Liver (tissue), 9 donors: Measurements from ENCODE around the gene ATP5F1D. TPM values are rescaled to one million over a fixed set of nuclear protein-coding genes. Genes with fewer than 3 reads are reported as not detected.

ENCODE experiments used
- DNase-seq: peaks from one replicate; pipeline ENCODE4 v3.0.0-alpha.2; 2017; ENCODE audit warnings: low spot score
- H3K27ac ChIP-seq, 2 donors: one replicate each; pipeline ENCODE4 v1.7.0; 2013; ENCODE audit warnings: inconsistent platforms in 2 of 2, low read length in 2 of 2, control low read depth in 1 of 2, low read depth in 1 of 2, mild to moderate bottlenecking in 1 of 2
- H3K27me3 ChIP-seq, 4 donors: one replicate each; pipeline versions ENCODE4 v1.6.1 to v1.7.0; 2013; ENCODE audit warnings: low read length in 3 of 4, inconsistent platforms in 1 of 4, mild to moderate bottlenecking in 1 of 4, moderate library complexity in 1 of 4; ENCODE audit not compliant: control insufficient read depth in 4 of 4, insufficient read depth in 4 of 4
- H3K36me3 ChIP-seq, 4 donors: one replicate each; pipeline versions ENCODE4 v1.6.1 to v1.7.0; 2013; ENCODE audit warnings: low read length in 3 of 4, mild to moderate bottlenecking in 3 of 4, low read depth in 1 of 4, moderate library complexity in 1 of 4; ENCODE audit not compliant: control insufficient read depth in 4 of 4, insufficient read depth in 3 of 4
- H3K4me1 ChIP-seq, 4 donors: one replicate each; pipeline versions ENCODE4 v1.6.1 to v1.7.0; 2013; ENCODE audit warnings: low read length in 3 of 4, mild to moderate bottlenecking in 3 of 4, moderate library complexity in 1 of 4; ENCODE audit not compliant: control insufficient read depth in 4 of 4, insufficient read depth in 4 of 4
- H3K4me3 ChIP-seq, 3 donors: one replicate each; pipeline versions ENCODE4 v1.6.1 to v1.7.0; 2013; ENCODE audit warnings: low read length in 3 of 3, control low read depth in 1 of 3, low read depth in 1 of 3, mild to moderate bottlenecking in 1 of 3
- H3K9ac ChIP-seq, 2 donors: one replicate each; pipeline ENCODE4 v1.7.0; 2013; ENCODE audit warnings: low read length in 2 of 2, mild to moderate bottlenecking in 2 of 2, moderate library complexity in 2 of 2, control low read depth in 1 of 2, low read depth in 1 of 2
- H3K9me3 ChIP-seq, 4 donors: one replicate each; pipeline versions ENCODE4 v1.6.1 to v1.7.0; 2013; ENCODE audit warnings: low read length in 3 of 4; ENCODE audit not compliant: control insufficient read depth in 4 of 4
- EGR1 ChIP-seq, 2 donors: IDR thresholded peaks; 2 replicates each; pipeline ENCODE4 v1.6.1; 2016 to 2018; ENCODE audit warnings: antibody characterized with exemption in 2 of 2, low read depth in 2 of 2
- FOXA1 ChIP-seq: IDR thresholded peaks from 2 replicates; pipeline ENCODE4 v1.6.1; 2016; ENCODE audit warnings: antibody characterized with exemption
- FOXA2 ChIP-seq: IDR thresholded peaks from 2 replicates; pipeline ENCODE4 v1.6.1; 2016; ENCODE audit warnings: antibody characterized with exemption
- GABPA ChIP-seq, 2 donors: IDR thresholded peaks in 1 of 2; conservative IDR thresholded peaks in 1 of 2; 2 replicates each; pipeline ENCODE4 v1.6.1; 2016; ENCODE audit warnings: antibody characterized with exemption in 2 of 2, mild to moderate bottlenecking in 1 of 2, moderate library complexity in 1 of 2
- HNF4A ChIP-seq, 2 donors: conservative IDR thresholded peaks; 2 replicates each; pipeline ENCODE4 v1.6.1; 2016; ENCODE audit warnings: antibody characterized with exemption in 2 of 2, mild to moderate bottlenecking in 2 of 2
- HNF4G ChIP-seq: IDR thresholded peaks from 2 replicates; pipeline ENCODE4 v1.6.1; 2016; ENCODE audit warnings: antibody characterized with exemption
- JUND ChIP-seq, 2 donors: IDR thresholded peaks; 2 replicates each; pipeline ENCODE4 v1.6.1; 2016; ENCODE audit warnings: antibody characterized with exemption in 2 of 2
- MAX ChIP-seq: IDR thresholded peaks from 2 replicates; pipeline ENCODE4 v1.6.1; 2016; ENCODE audit warnings: antibody characterized with exemption
- NR2F2 ChIP-seq: IDR thresholded peaks from 2 replicates; pipeline ENCODE4 v1.6.1; 2016; ENCODE audit warnings: antibody characterized with exemption
- RAD21 ChIP-seq, 2 donors: IDR thresholded peaks; 2 replicates each; pipeline ENCODE4 v1.6.1; 2016; ENCODE audit warnings: antibody characterized with exemption in 2 of 2, mild to moderate bottlenecking in 2 of 2
- RXRA ChIP-seq, 2 donors: IDR thresholded peaks; 2 replicates each; pipeline ENCODE4 v1.6.1; 2017 to 2018; ENCODE audit warnings: antibody characterized with exemption in 2 of 2, mild to moderate bottlenecking in 1 of 2
- SP1 ChIP-seq: IDR thresholded peaks from 2 replicates; pipeline ENCODE4 v1.6.1; 2018; ENCODE audit warnings: antibody characterized with exemption, mild to moderate bottlenecking
- TAF1 ChIP-seq: conservative IDR thresholded peaks from 2 replicates; pipeline ENCODE4 v1.6.1; 2016; ENCODE audit warnings: antibody characterized with exemption, mild to moderate bottlenecking
- YY1 ChIP-seq: IDR thresholded peaks from 2 replicates; pipeline ENCODE4 v1.6.1; 2016; ENCODE audit warnings: antibody characterized with exemption, mild to moderate bottlenecking
- ZBTB33 ChIP-seq: IDR thresholded peaks from 2 replicates; pipeline ENCODE4 v1.6.1; 2016; ENCODE audit warnings: antibody characterized with exemption
- WGBS: extraction: QIAGEN DNeasy Blood & Tissue Kit; methylation state at CpG from one replicate; pipeline ENCODE4 v1.1.7; 2013; 5-methylcytosine and 5-hydroxymethylcytosine counted together
- polyA plus RNA-seq, 2 donors: library from polyadenylated mRNA; stranded (reverse) in 1 of 2; unstranded in 1 of 2; fragments of 200-250 nt in 1 of 2; fragments of >200 nt in 1 of 2; fragmentation: Nextera tagmentation in 1 of 2; extraction: Ambion mirVana in 1 of 2; gene quantifications; one replicate each; pipeline versions ENCODE4 v1.2.1 to v1.2.3, GENCODE V29; 2013 to 2015
- total RNA-seq, 2 donors: library from RNA; depleted of rRNA; stranded (reverse); fragments of >200 nt; gene quantifications; one replicate each; pipeline ENCODE4 v1.2.3, GENCODE V29; 2014
- TF ChIP-seq, protein P1 (sequence below): IDR thresholded peaks from 2 replicates; pipeline ENCODE4 v1.6.1; 2016; ENCODE audit warnings: antibody characterized with exemption, mild to moderate bottlenecking
- TF ChIP-seq, protein P2 (sequence below): fragments of 150-350 bp; IDR thresholded peaks from 2 replicates; pipeline ENCODE4 v1.5.1; 2017; ENCODE audit warnings: improper control_type of control experiment, low read depth, low read length; ENCODE audit not compliant: missing input control
- TF ChIP-seq, protein P3 (sequence below): IDR thresholded peaks from 2 replicates; pipeline ENCODE4 v1.6.1; 2016; ENCODE audit warnings: antibody characterized with exemption
- donor health status: healthy.
- donor health status: healthy.
- donor health status: healthy.
- donor health status: healthy.
- donor health status: healthy.

The ATP5F1D gene
- total and polyA plus RNA-seq, 4 donors: 20.2 to 315 (median 145) TPM

- TF ChIP-seq, protein P1, sequence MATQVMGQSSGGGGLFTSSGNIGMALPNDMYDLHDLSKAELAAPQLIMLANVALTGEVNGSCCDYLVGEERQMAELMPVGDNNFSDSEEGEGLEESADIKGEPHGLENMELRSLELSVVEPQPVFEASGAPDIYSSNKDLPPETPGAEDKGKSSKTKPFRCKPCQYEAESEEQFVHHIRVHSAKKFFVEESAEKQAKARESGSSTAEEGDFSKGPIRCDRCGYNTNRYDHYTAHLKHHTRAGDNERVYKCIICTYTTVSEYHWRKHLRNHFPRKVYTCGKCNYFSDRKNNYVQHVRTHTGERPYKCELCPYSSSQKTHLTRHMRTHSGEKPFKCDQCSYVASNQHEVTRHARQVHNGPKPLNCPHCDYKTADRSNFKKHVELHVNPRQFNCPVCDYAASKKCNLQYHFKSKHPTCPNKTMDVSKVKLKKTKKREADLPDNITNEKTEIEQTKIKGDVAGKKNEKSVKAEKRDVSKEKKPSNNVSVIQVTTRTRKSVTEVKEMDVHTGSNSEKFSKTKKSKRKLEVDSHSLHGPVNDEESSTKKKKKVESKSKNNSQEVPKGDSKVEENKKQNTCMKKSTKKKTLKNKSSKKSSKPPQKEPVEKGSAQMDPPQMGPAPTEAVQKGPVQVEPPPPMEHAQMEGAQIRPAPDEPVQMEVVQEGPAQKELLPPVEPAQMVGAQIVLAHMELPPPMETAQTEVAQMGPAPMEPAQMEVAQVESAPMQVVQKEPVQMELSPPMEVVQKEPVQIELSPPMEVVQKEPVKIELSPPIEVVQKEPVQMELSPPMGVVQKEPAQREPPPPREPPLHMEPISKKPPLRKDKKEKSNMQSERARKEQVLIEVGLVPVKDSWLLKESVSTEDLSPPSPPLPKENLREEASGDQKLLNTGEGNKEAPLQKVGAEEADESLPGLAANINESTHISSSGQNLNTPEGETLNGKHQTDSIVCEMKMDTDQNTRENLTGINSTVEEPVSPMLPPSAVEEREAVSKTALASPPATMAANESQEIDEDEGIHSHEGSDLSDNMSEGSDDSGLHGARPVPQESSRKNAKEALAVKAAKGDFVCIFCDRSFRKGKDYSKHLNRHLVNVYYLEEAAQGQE: no peak
- TF ChIP-seq SP1: no peak
- TF ChIP-seq GABPA (IDR thresholded peaks at IDR 0.05 in 1 of 2, conservative IDR thresholded peaks at IDR 0.05 in 1 of 2): no peak
- no peak for TF ChIP-seq HNF4G
- TF ChIP-seq EGR1 (IDR thresholded peaks at IDR 0.05; ENCODE audit: low read depth in 2 of 2): no peak
- no peak for TF ChIP-seq RXRA (IDR thresholded peaks at IDR 0.05)
- no peak for TF ChIP-seq HNF4A (conservative IDR thresholded peaks at IDR 0.05)
- no peak for TF ChIP-seq NR2F2
- no peak for TF ChIP-seq FOXA2
- TF ChIP-seq YY1: no peak
- TF ChIP-seq ZBTB33: no peak
- TF ChIP-seq, protein P2, sequence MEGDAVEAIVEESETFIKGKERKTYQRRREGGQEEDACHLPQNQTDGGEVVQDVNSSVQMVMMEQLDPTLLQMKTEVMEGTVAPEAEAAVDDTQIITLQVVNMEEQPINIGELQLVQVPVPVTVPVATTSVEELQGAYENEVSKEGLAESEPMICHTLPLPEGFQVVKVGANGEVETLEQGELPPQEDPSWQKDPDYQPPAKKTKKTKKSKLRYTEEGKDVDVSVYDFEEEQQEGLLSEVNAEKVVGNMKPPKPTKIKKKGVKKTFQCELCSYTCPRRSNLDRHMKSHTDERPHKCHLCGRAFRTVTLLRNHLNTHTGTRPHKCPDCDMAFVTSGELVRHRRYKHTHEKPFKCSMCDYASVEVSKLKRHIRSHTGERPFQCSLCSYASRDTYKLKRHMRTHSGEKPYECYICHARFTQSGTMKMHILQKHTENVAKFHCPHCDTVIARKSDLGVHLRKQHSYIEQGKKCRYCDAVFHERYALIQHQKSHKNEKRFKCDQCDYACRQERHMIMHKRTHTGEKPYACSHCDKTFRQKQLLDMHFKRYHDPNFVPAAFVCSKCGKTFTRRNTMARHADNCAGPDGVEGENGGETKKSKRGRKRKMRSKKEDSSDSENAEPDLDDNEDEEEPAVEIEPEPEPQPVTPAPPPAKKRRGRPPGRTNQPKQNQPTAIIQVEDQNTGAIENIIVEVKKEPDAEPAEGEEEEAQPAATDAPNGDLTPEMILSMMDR: no peak
- TF ChIP-seq RAD21 (IDR thresholded peaks at IDR 0.05): no peak
- TF ChIP-seq TAF1: no peak
- TF ChIP-seq, protein P3, sequence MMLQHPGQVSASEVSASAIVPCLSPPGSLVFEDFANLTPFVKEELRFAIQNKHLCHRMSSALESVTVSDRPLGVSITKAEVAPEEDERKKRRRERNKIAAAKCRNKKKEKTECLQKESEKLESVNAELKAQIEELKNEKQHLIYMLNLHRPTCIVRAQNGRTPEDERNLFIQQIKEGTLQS: no peak
- TF ChIP-seq JUND (IDR thresholded peaks at IDR 0.05): no peak
- TF ChIP-seq FOXA1: no peak
- TF ChIP-seq MAX: no peak
- H3K4me3 ChIP-seq: no peak overlapping the region
- H3K9ac ChIP-seq: no peak overlapping the region
- DNase-seq: no peak
- no peaks in the 10 kb centered on the region for H3K27me3 ChIP-seq
- H3K27ac ChIP-seq: no peak overlapping the region
- no peaks in the 10 kb centered on the region for H3K9me3 ChIP-seq
- WGBS: 79% methylated on average over 40 of the region's 40 CpGs
- H3K4me1 ChIP-seq: peaks cover 19 to 60% (median 29%) of the 10 kb centered on the region in 4 donors
- H3K36me3 ChIP-seq: no peaks in the 10 kb centered on the region
These were observed 49.4 kb downstream of the ATP5F1D start for GRCh38 chr19:1290703-1291651.
